GM19035 (cell line): ENCODE results near the gene AFDN.

Experiments
- ATAC-seq: cut with Tn5 transposase; IDR thresholded peaks from one replicate; pipeline ENCODE4 v1.9.1; 2021; ENCODE audit not compliant: unreplicated experiment

Gene AFDN

GRCh38 chr6:167976708-167977107, 150.0 kb downstream of the AFDN start:
- ATAC-seq: no peak

- ATAC-seq: no peak
Measured at GRCh38 chr6:167977717-167978467, 151.2 kb downstream of the AFDN start.

- no peak for ATAC-seq
Measured at GRCh38 chr6:167978607-167979006, 151.9 kb downstream of the AFDN start.

GRCh38 chr6:167979436-167980139, 152.9 kb downstream of the AFDN start:
- ATAC-seq: no peak

- ATAC-seq: no peak
Measured at GRCh38 chr6:167980911-167981580, 154.3 kb downstream of the AFDN start.

GRCh38 chr6:167981916-167982462, 155.3 kb downstream of the AFDN start:
- ATAC-seq: no peak

GRCh38 chr6:167984144-167984719, 157.5 kb downstream of the AFDN start:
- no peak for ATAC-seq

- ATAC-seq: no peak
Measured at GRCh38 chr6:167984876-167985604, 158.3 kb downstream of the AFDN start.

- ATAC-seq: no peak
Measured at GRCh38 chr6:167985911-167986595, 159.3 kb downstream of the AFDN start.

GRCh38 chr6:167987396-167988153, 160.9 kb downstream of the AFDN start:
- ATAC-seq: no peak

GRCh38 chr6:167988154-167988495, 161.4 kb downstream of the AFDN start:
- ATAC-seq: no peak

- no peak for ATAC-seq
Measured at GRCh38 chr6:167988945-167989841, 162.5 kb downstream of the AFDN start.

GRCh38 chr6:167990016-167990945, 163.6 kb downstream of the AFDN start:
- ATAC-seq: no peak

GRCh38 chr6:167993169-167993568, 166.5 kb downstream of the AFDN start:
- ATAC-seq: no peak

- ATAC-seq: no peak
Measured at GRCh38 chr6:167993831-167994230, 167.1 kb downstream of the AFDN start.

- no peak for ATAC-seq
Measured at GRCh38 chr6:167995302-167995701, 168.6 kb downstream of the AFDN start.

GRCh38 chr6:167995731-167996151, 169.0 kb downstream of the AFDN start:
- ATAC-seq: no peak
